HG03469 (cell line): ENCODE results near the gene PLEKHH3.
A peak's percentile ranks its signal among the peaks of the same experiment; 100 is the strongest.

Source experiments
- ATAC-seq: cut with Tn5 transposase; IDR thresholded peaks from one replicate; pipeline ENCODE4 v1.9.1; 2021; ENCODE audit warnings: mild to moderate bottlenecking, moderate library complexity, moderate number of reproducible peaks; ENCODE audit not compliant: unreplicated experiment

PLEKHH3 gene

GRCh38 chr17:42687707-42688320 lies 11.0 kb upstream of the PLEKHH3 start:
- ATAC-seq = no peak

- ATAC-seq = no peak
Measured at GRCh38 chr17:42686520-42687128, 9.8 kb upstream of the PLEKHH3 start.

GRCh38 chr17:42685831-42686230 lies 9.0 kb upstream of the PLEKHH3 start:
- ATAC-seq = no peak

GRCh38 chr17:42684929-42685556 lies 8.2 kb upstream of the PLEKHH3 start:
- ATAC-seq = no peak

GRCh38 chr17:42683407-42684034 lies 6.7 kb upstream of the PLEKHH3 start:
- no peak for ATAC-seq

GRCh38 chr17:42682722-42683403 lies 6.1 kb upstream of the PLEKHH3 start:
- ATAC-seq = no peak

GRCh38 chr17:42681976-42682721 lies 5.4 kb upstream of the PLEKHH3 start, which contains the start of gene CNTNAP1:
TSS of gene CNTNAP1 (plus strand) at chr17:42682531. CDS start at chr17:42682830, 299 bp downstream.
- ATAC-seq = no peak

- ATAC-seq = no peak
Measured at GRCh38 chr17:42680331-42680808, 3.6 kb upstream of the PLEKHH3 start.

GRCh38 chr17:42679492-42680330 lies 2.9 kb upstream of the PLEKHH3 start:
- ATAC-seq = no peak

GRCh38 chr17:42678951-42679491 lies 2.2 kb upstream of the PLEKHH3 start:
- no peak for ATAC-seq

- no peak for ATAC-seq
Measured at GRCh38 chr17:42677921-42678781, 1.4 kb upstream of the PLEKHH3 start.

- ATAC-seq = peak; percentile 34
Measured at GRCh38 chr17:42677012-42677857, 441 bp upstream of the PLEKHH3 start.

- ATAC-seq = no peak
Measured at GRCh38 chr17:42675965-42676423, 800 bp downstream of the PLEKHH3 start.

- ATAC-seq = no peak
Measured at GRCh38 chr17:42675348-42675964, 1.3 kb downstream of the PLEKHH3 start.

GRCh38 chr17:42674755-42675347 lies 1.9 kb downstream of the PLEKHH3 start:
- no peak for ATAC-seq
